Stimulated activated CD4-positive, alpha-beta T cell treated with anti-CD3 and anti-CD28 coated beads, Interleukin-4, amount 100 ng/mL, for 4 hours (primary cell): ENCODE measurements around the gene PLA2G2C.

Experiments used
- DNase-seq, 2 experiments: peaks; one replicate each; pipeline ENCODE4 v3.0.0-alpha.2; 2020

PLA2G2C gene

DNA sequence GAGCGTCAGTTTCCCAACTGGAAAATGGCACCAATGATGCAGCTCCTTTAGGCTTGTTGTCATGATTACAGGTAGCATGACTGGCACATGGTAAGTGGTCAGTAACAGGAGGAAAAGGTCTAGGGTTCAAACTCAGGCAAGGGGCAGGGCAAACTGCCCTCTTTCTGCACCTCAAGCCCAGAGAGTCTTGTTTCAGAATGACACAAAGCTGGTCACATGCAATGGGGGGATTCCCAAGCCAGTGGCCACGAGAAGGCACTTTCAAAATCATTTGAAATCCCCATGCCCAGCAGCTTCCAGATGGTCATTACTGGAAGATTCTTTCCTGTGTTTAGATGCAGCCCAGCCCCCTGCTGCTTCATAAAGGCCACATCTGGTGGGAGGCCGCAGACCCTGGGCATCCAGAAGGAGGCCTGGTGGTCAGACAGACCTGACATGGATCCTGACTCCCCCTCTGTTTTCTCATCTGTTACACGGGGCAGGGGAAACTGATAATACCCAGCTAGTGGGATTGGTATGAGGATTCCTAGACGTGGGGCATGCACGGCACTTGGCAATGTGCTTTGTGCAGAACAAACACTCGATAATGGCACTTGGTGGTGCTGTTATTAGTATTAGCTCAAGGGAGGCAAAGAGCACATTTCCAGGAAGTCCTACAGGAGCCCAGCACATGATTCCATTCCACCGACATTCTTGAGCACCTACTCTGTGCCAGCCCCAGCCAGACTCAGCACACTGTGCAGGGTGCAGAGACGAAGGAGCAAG is 60.1 kb downstream of the PLA2G2C start:
- DNase-seq = no peak

DNA sequence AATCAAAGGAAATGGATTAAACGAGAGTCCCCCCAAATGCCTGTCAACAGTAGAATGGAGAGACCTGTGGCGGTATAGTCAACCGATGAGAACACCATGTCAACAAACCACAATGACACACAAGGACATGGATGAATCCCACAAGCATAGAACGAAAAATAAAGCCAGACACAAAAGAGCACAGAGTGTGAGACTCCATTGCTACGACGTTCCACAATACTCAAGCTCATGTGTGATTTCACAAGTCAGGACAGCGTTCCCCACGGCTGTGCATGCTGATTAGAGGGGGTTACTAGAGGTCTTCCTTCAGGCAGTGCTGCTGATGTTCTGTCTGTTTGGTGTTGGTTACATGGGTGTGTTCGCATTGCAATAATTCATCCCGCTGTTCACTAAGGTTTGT is 61.2 kb downstream of the PLA2G2C start:
- DNase-seq = no peak

DNA sequence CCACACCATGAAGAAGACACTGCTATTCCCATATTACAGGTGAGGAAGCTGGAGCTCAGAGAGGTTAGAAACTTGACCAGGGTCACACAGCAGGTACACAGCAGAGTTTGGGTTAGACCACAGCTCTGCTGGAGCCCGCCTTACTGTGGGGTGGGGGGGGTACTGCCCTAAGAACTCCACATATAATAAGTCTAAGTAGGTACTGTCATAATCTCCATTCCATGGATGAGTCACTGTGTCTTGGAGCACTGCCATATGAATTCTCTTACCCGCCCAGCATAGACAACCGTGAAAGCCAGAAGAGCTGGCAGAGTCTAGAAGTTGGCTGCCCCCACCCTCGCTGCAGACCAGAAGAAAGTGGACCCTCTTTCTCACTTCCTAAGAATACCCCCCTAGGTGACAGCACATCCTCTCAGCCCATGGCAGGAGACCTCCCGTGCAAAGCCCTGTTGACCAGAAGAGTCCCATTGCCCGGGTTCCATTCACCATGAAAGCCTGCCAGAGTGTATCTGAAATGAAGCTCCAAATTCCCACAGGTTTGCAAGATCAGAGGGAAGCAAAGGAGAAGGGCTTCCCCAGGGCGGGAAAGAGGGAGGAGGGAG is 61.8 kb downstream of the PLA2G2C start:
- no peak for DNase-seq

DNA sequence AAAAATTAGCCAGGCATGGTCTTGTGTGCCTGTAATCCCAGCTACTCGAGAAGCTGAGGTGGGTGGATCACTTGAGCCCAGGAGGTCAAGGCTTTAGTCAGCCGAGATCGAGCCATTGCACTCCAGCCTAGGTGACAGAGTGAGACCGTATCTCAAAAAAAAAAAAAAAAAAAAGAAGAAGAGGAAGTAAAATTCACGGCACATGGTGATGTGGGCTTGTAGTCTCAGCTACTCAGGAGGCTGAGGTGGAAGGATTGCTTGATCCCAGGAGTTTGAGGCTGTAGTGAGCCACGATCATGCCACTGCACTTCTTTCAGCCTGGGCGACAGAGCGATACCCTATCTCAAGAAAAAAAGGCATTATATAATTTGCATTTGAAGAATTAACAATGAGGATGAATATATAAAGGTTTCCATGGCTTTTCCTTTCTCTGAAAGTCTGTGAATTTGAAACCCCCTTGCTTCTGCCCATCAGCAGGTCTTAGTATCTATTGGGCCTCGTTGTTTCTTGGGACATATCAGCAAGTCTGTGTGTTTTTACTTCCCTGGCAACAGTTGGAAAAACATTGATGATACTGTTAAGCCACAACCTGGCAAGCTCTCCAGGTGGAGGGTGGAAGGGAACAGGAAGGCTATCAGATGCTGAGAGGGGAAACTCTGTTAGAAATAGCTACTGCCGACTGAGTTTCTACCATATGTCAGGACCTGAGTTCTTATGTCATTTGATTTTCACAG is 62.4 kb downstream of the PLA2G2C start:
- no peak for DNase-seq

DNA sequence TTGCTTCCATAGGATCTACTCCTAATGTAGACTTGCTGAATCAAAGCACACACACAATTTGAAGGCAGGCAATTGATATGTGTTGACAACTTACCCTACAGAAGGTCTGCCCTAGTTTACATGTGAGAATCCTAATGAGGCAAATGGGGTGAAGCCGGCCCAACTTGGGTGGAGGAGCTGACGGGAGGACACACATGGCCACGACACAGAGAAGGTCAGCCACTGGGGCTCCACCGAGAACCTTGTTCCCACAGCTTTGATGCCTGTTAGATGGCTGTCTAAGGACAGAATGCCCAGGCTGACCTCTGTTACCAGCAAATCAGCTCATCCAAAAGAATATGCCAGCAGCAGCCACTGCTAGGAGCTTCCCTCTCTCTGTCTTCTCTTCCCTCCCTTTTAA is 65.5 kb downstream of the PLA2G2C start:
- no peak for DNase-seq

DNA sequence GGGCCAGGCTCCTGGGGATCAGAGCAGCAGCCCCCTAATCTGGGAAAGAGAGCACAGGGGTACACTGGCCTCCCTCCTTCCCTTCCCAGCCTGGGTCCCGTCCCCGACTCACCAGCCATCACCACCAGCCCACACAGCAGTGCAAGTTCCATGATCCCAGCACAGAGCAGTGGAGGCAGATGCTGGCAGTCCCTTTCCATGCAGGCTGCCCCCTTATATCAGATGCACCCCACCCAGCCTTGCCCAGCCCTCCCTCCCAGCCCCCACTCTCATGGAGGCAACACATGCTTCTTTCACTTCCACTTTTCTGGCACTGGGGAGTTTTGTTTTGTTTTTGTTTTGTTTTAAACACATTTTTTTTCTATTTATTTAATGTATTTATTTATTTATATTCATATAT is 67.0 kb downstream of the PLA2G2C start, which contains the start of gene PLA2G2D:
TSS of gene PLA2G2D (minus strand) at position 190 of the 400 bp plus-strand sequence. CDS start at position 152, 38 bp downstream.
- DNase-seq = no peak

DNA sequence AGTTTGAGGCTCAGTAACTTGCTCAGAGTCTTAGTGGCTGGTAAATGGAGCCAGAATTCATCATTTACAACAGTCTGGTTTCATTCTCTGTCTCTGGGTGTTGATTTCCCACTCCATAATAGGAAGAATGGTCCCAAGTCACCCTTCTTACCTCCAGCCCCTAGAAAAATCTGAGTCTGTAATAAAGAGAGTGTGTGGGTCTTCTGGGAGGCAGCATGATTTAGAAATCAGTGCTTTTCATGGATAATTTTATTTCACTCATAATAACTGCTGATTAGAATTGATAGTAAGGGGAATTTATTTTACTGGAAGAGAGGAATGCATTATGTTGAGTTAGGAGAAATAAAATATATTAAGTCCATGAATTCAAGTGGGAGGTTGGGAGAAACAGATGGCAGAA is 69.1 kb downstream of the PLA2G2C start:
- DNase-seq = no peak

DNA sequence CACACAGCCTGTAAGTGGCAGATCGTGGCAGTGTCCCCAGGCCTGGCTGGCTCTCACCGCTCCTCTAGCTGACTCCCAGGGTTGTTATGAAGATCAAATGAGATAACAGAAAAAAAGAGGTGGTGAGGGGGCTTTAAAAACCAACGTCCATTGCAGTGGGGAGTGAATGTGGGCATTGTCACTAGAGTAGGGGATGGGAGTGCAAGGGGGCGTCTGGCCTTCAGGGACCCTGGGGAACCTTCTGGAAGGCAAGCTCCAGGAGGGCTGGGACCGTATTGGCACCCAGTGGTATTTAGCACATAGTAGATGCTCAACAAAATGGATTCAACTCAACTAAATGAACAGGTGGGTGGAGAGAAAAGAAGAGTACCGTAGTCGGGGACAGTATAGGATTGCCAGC is 70.4 kb downstream of the PLA2G2C start:
- no peak for DNase-seq

DNA sequence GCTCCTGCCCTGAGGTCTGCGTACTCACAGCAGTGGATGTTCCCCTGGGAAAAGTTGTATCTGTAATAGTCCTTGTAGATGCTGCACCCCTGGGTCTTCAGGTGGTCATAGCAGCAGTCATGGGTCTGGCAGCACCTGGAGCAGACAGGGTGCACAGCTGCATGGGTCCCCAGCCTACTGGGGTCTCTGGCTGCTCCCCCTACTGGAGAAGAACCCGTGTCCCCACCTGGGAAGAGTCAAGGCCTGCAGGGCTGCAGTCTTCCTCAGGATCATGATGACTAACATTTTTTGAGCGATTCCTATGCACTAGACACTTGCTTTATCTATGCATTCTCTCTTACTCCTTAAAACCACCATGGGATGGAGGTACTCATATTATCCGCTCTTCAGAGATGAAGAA is 70.8 kb downstream of the PLA2G2C start:
- no peak for DNase-seq

DNA sequence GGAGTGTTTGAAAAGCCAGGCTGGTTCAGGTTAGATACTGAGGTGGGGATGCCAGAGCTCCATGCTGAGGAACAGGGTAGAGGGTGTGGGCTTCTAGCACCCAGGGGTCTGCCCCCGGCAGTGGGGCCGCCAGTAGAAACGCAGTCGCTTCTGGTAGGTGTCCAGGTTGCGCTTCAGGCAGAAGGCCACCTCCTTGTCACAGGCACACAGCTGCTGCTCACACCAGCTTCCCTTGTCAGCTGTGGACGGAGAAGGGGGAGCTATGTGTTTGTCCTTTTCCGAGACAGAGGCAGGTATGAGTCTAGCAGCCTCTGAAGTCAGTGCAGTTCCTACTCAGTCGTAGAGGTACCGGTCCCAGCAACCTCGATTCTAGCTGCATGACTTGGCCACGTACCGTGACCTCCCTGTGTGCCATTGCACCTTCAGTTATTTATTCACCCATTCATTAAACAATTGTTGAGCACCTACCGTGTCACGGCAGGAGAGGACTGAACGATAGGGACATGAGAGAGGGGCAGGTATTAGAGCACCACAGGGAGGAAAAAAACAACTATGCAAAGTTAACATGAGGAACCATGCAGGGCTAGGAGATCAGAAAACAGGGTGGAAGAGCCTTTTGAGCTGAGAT is 72.2 kb downstream of the PLA2G2C start:
- no peak for DNase-seq
